ENCODE measurements around the gene DPYD. TPM values are rescaled to one million over a fixed set of nuclear protein-coding genes. Genes with fewer than 3 reads are reported as not detected.

DPYD gene
- polyA plus RNA-seq, 3 donors from 2014 or later, result 23.0 to 35.9 (median 30.8) TPM

- no peaks in the 10 kb centered on the region for H3K9me3 Mint-ChIP-seq
- H3K4me3 Mint-ChIP-seq, result no peak overlapping the region
- no peak for DNase-seq
- H3K27me3 Mint-ChIP-seq (ENCODE audit: low read depth in 3 of 3), result peaks cover 0 to 2% (median 0%) of the 10 kb centered on the region in 3 donors
- H3K4me1 Mint-ChIP-seq, result peaks cover 5 to 8% of the 10 kb centered on the region in 2 donors
- no peak overlapping the region for H3K27ac Mint-ChIP-seq
- H3K36me3 Mint-ChIP-seq, result peaks cover 22 to 39% (median 25%) of the 10 kb centered on the region in 3 donors
Observed at GRCh38 chr1:97674517-97674916, 246.3 kb downstream of the DPYD start.

GRCh38 chr1:97668945-97669344 is 251.9 kb downstream of the DPYD start:
- no peak for DNase-seq
- H3K36me3 Mint-ChIP-seq, result peaks cover 9 to 15% (median 11%) of the 10 kb centered on the region in 3 donors
- H3K4me3 Mint-ChIP-seq, result no peak overlapping the region
- H3K27me3 Mint-ChIP-seq (ENCODE audit: low read depth in 3 of 3), result no peaks in the 10 kb centered on the region
- H3K27ac Mint-ChIP-seq, result no peak overlapping the region
- H3K4me1 Mint-ChIP-seq, result peaks cover 5 to 14% of the 10 kb centered on the region in 2 donors
- no peaks in the 10 kb centered on the region for H3K9me3 Mint-ChIP-seq

- H3K27me3 Mint-ChIP-seq (ENCODE audit: low read depth in 3 of 3), result no peaks in the 10 kb centered on the region
- H3K9me3 Mint-ChIP-seq, result no peaks in the 10 kb centered on the region
- peaks cover 10 to 11% of the 10 kb centered on the region in 2 donors for H3K4me1 Mint-ChIP-seq
- DNase-seq, result no peak
- peaks cover 3 to 8% (median 5%) of the 10 kb centered on the region in 3 donors for H3K36me3 Mint-ChIP-seq
- H3K27ac Mint-ChIP-seq, result peak overlapping the region in 4 of 6 donors; percentile 7 to 39 (median 19)
- no peak overlapping the region for H3K4me3 Mint-ChIP-seq
Observed at GRCh38 chr1:97660431-97661105, 260.3 kb downstream of the DPYD start.

GRCh38 chr1:97654876-97655585 is 265.8 kb downstream of the DPYD start:
- H3K27ac Mint-ChIP-seq, result no peak overlapping the region
- no peak for DNase-seq
- H3K36me3 Mint-ChIP-seq, result peaks cover 4 to 5% (median 4%) of the 10 kb centered on the region in 3 donors
- no peaks in the 10 kb centered on the region for H3K27me3 Mint-ChIP-seq (ENCODE audit: low read depth in 3 of 3)
- peaks cover 1 to 5% of the 10 kb centered on the region in 2 donors for H3K4me1 Mint-ChIP-seq
- no peaks in the 10 kb centered on the region for H3K9me3 Mint-ChIP-seq
- H3K4me3 Mint-ChIP-seq, result no peak overlapping the region

- Mint-ChIP-seq H3K27me3 (ENCODE audit: low read depth in 3 of 3) (no peaks in the 10 kb centered on the region), H3K4me3 (no peak overlapping the region), H3K27ac (no peak overlapping the region), H3K9me3 (peaks cover 1 to 8% (median 6%) of the 10 kb centered on the region in 6 donors), H3K4me1 (peaks cover 1 to 5% of the 10 kb centered on the region in 2 donors), H3K36me3 (peaks cover 13 to 20% (median 18%) of the 10 kb centered on the region in 3 donors)
- no peak for DNase-seq
Observed at GRCh38 chr1:97651250-97651649, 269.6 kb downstream of the DPYD start.

- Mint-ChIP-seq H3K9me3 (peaks cover 1 to 15% (median 10%) of the 10 kb centered on the region in 6 donors), H3K4me1 (peaks cover 1 to 5% of the 10 kb centered on the region in 2 donors), H3K36me3 (peaks cover 22 to 24% (median 22%) of the 10 kb centered on the region in 3 donors), H3K27ac (no peak overlapping the region), H3K27me3 (ENCODE audit: low read depth in 3 of 3) (peaks cover 0 to 3% (median 0%) of the 10 kb centered on the region in 3 donors), H3K4me3 (no peak overlapping the region)
- DNase-seq, result no peak
Observed at GRCh38 chr1:97649591-97649990, 271.2 kb downstream of the DPYD start.

- peaks cover 0 to 3% (median 0%) of the 10 kb centered on the region in 3 donors for H3K27me3 Mint-ChIP-seq (ENCODE audit: low read depth in 3 of 3)
- DNase-seq, result no peak
- H3K27ac Mint-ChIP-seq, result no peak overlapping the region
- no peaks in the 10 kb centered on the region for H3K4me1 Mint-ChIP-seq
- no peak overlapping the region for H3K4me3 Mint-ChIP-seq
- peaks cover 20 to 32% (median 31%) of the 10 kb centered on the region in 3 donors for H3K36me3 Mint-ChIP-seq
- H3K9me3 Mint-ChIP-seq, result peaks cover 1 to 15% (median 10%) of the 10 kb centered on the region in 6 donors
Observed at GRCh38 chr1:97647776-97648175, 273.1 kb downstream of the DPYD start.

GRCh38 chr1:97646071-97646470 is 274.8 kb downstream of the DPYD start:
- Mint-ChIP-seq H3K4me3 (no peak overlapping the region), H3K27ac (no peak overlapping the region), H3K36me3 (peaks cover 20 to 40% (median 34%) of the 10 kb centered on the region in 3 donors), H3K27me3 (ENCODE audit: low read depth in 3 of 3) (peaks cover 0 to 4% (median 0%) of the 10 kb centered on the region in 3 donors), H3K4me1 (no peaks in the 10 kb centered on the region), H3K9me3 (peaks cover 4 to 15% (median 10%) of the 10 kb centered on the region in 6 donors)
- no peak for DNase-seq

GRCh38 chr1:97640677-97641076 is 280.2 kb downstream of the DPYD start:
- H3K9me3 Mint-ChIP-seq, result peaks cover 0 to 3% (median 1%) of the 10 kb centered on the region in 6 donors
- peaks cover 6 to 27% (median 25%) of the 10 kb centered on the region in 3 donors for H3K36me3 Mint-ChIP-seq
- H3K4me3 Mint-ChIP-seq, result no peak overlapping the region
- H3K4me1 Mint-ChIP-seq, result no peaks in the 10 kb centered on the region
- no peak overlapping the region for H3K27ac Mint-ChIP-seq
- no peak for DNase-seq
- peaks cover 0 to 4% (median 2%) of the 10 kb centered on the region in 3 donors for H3K27me3 Mint-ChIP-seq (ENCODE audit: low read depth in 3 of 3)

GRCh38 chr1:97636941-97637340 is 283.9 kb downstream of the DPYD start:
- Mint-ChIP-seq H3K27me3 (ENCODE audit: low read depth in 3 of 3) (peaks cover 0 to 3% (median 2%) of the 10 kb centered on the region in 3 donors), H3K27ac (no peak overlapping the region)

GRCh38 chr1:97634758-97635157 is 286.1 kb downstream of the DPYD start:
- no peaks in the 10 kb centered on the region for H3K9me3 Mint-ChIP-seq
- H3K36me3 Mint-ChIP-seq, result peaks cover 6 to 21% (median 8%) of the 10 kb centered on the region in 3 donors
- H3K4me3 Mint-ChIP-seq, result no peak overlapping the region

More at GRCh38 chr1:97636941-97637340, 283.9 kb downstream of the DPYD start:
- Mint-ChIP-seq H3K9me3 (no peaks in the 10 kb centered on the region), H3K36me3 (peaks cover 6 to 27% (median 16%) of the 10 kb centered on the region in 3 donors), H3K4me3 (no peak overlapping the region), H3K4me1 (peaks cover 3 to 6% of the 10 kb centered on the region in 2 donors)
- no peak for DNase-seq

GRCh38 chr1:97632776-97633175 is 288.1 kb downstream of the DPYD start:
- peaks cover 12 to 23% of the 10 kb centered on the region in 2 donors for H3K4me1 Mint-ChIP-seq
- H3K9me3 Mint-ChIP-seq, result no peaks in the 10 kb centered on the region
- H3K4me3 Mint-ChIP-seq, result no peak overlapping the region
- H3K27ac Mint-ChIP-seq, result no peak overlapping the region
- peaks cover 0 to 3% (median 0%) of the 10 kb centered on the region in 3 donors for H3K27me3 Mint-ChIP-seq (ENCODE audit: low read depth in 3 of 3)
- DNase-seq, result no peak
- H3K36me3 Mint-ChIP-seq, result peaks cover 0 to 19% (median 3%) of the 10 kb centered on the region in 3 donors

More at GRCh38 chr1:97634758-97635157, 286.1 kb downstream of the DPYD start:
- Mint-ChIP-seq H3K27me3 (ENCODE audit: low read depth in 3 of 3) (peaks cover 0 to 3% (median 0%) of the 10 kb centered on the region in 3 donors), H3K27ac (no peak overlapping the region), H3K4me1 (peaks cover 12 to 23% of the 10 kb centered on the region in 2 donors)
- no peak for DNase-seq

GRCh38 chr1:97632075-97632474 is 288.8 kb downstream of the DPYD start:
- H3K4me1 Mint-ChIP-seq, result peaks cover 12 to 23% of the 10 kb centered on the region in 2 donors
- no peak overlapping the region for H3K27ac Mint-ChIP-seq
- no peak for DNase-seq
- H3K4me3 Mint-ChIP-seq, result no peak overlapping the region
- H3K9me3 Mint-ChIP-seq, result no peaks in the 10 kb centered on the region
- H3K27me3 Mint-ChIP-seq (ENCODE audit: low read depth in 3 of 3), result peaks cover 0 to 1% (median 0%) of the 10 kb centered on the region in 3 donors
- H3K36me3 Mint-ChIP-seq, result peaks cover 0 to 15% (median 3%) of the 10 kb centered on the region in 3 donors

- no peak overlapping the region for H3K27ac Mint-ChIP-seq
- DNase-seq, result no peak
Observed at GRCh38 chr1:97630948-97631347, 289.9 kb downstream of the DPYD start.

More at GRCh38 chr1:97630948-97631347, 289.9 kb downstream of the DPYD start:
- peaks cover 16 to 32% of the 10 kb centered on the region in 2 donors for H3K4me1 Mint-ChIP-seq
- no peak overlapping the region for H3K4me3 Mint-ChIP-seq
- H3K27me3 Mint-ChIP-seq (ENCODE audit: low read depth in 3 of 3), result peaks cover 0 to 1% (median 0%) of the 10 kb centered on the region in 3 donors
- H3K9me3 Mint-ChIP-seq, result no peaks in the 10 kb centered on the region
- H3K36me3 Mint-ChIP-seq, result peaks cover 0 to 12% (median 3%) of the 10 kb centered on the region in 3 donors

Data from immature natural killer cell (primary cell).